LNCAP (cell line): Measurements from ENCODE around the gene SNX5.
A peak's percentile ranks its signal among the peaks of the same experiment; 100 is the strongest.

Source experiments
- CTCF ChIP-seq: fragments of 450-650 bp; IDR thresholded peaks from 2 replicates; pipeline ENCODE4 v1.5.1; 2017; ENCODE audit warnings: mild to moderate bottlenecking

The SNX5 gene

GRCh38 chr20:18001131-18001921, 32.7 kb upstream of the SNX5 start:
- no peak for TF ChIP-seq CTCF

- no peak for TF ChIP-seq CTCF
These were observed 31.0 kb upstream of the SNX5 start for GRCh38 chr20:17999566-17999965.

DNA sequence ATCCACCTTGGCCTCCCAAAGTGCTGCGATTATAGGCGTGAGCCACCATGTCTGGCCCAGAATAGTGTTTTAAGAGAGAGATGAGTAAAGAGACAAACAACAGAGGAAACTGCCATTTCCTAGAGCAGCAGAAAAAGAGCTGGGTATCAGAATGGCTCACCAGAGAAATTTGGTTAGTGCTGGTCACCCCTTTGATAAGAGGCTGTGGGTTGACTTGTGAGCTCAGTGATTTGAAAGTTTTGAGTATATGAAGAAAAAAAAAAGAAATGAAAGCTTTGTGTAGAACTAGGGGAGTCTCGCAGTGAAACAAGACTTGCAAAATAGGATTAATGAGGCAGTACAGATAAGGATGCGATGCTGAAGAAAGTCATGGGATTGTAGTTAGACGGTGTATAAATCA, 29.9 kb upstream of the SNX5 start:
- TF ChIP-seq CTCF = no peak

- peak; percentile 99 for TF ChIP-seq CTCF
These were observed 27.6 kb upstream of the SNX5 start for GRCh38 chr20:17995967-17996819.

DNA sequence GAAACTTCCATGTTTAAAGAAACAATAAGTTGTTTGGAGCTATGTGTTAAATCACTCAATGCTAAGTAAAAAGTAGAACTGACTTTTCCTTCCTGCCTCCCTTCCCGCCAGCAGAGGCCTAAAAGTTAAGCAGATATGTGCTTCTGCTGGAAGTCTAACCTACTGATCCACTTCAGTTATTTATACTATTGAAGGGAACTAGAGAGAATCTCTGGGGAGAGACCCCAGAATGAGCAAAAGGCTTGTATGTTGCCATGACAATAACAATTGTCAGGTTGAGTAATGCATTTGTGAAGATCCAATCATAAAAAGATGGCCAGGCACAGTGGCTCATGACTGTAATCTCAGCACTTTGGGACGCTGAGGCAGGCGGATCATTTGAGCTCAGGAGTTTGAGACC, 25.0 kb upstream of the SNX5 start:
- no peak for TF ChIP-seq CTCF

GRCh38 chr20:17992847-17993513, 24.4 kb upstream of the SNX5 start:
- no peak for TF ChIP-seq CTCF

GRCh38 chr20:17992224-17992637, 23.6 kb upstream of the SNX5 start:
- no peak for TF ChIP-seq CTCF
